DND-41 (cell line): ENCODE results near the gene TCF25.

Experiments used
- CTCF ChIP-seq: IDR thresholded peaks from 2 replicates; pipeline ENCODE4 v1.5.1; 2012; ENCODE audit warnings: borderline replicate concordance, low read length, moderate library complexity, mild to moderate bottlenecking; ENCODE audit not compliant: poor library complexity, severe bottlenecking; ENCODE audit errors: extremely low read depth
- EZH2 ChIP-seq: IDR thresholded peaks from 3 replicates; pipeline ENCODE4 v1.6.1; 2012; ENCODE audit warnings: borderline replicate concordance, low read depth, mild to moderate bottlenecking, moderate library complexity, low read length, inconsistent platforms; ENCODE audit not compliant: severe bottlenecking

- no peak for TF ChIP-seq CTCF
- no peak for TF ChIP-seq EZH2
Measured at GRCh38 chr16:89841275-89841674, 32.1 kb upstream of the TCF25 start.
